NCI-H1417 (cell line): Measurements from ENCODE around the gene LENG8.
"Not testable (repeated sequence)": the region's sequence is repeated elsewhere in the genome, so short reads cannot be mapped to it uniquely, and the experiment has no call there.

ENCODE experiments used
- DNase-seq, 3 experiments: peaks; one replicate each; lab custom pipeline; 2025; lab: John Stamatoyannopoulos, UW

Gene LENG8

GRCh38 chr19:54484451-54484850 lies 35.5 kb downstream of the LENG8 start:
- no peak for DNase-seq

- DNase-seq, result no peak
These were observed 36.9 kb downstream of the LENG8 start for GRCh38 chr19:54485851-54486250.

- no peak for DNase-seq
These were observed 40.3 kb downstream of the LENG8 start for GRCh38 chr19:54489341-54489740.

GRCh38 chr19:54489766-54490165 lies 40.8 kb downstream of the LENG8 start:
- no peak for DNase-seq

- no peak for DNase-seq
These were observed 43.6 kb downstream of the LENG8 start for GRCh38 chr19:54492568-54492967.

GRCh38 chr19:54493056-54493455 lies 44.1 kb downstream of the LENG8 start:
- DNase-seq, result not testable (repeated sequence)

GRCh38 chr19:54493967-54494585 lies 45.1 kb downstream of the LENG8 start:
- DNase-seq, result no peak

GRCh38 chr19:54495284-54495683 lies 46.3 kb downstream of the LENG8 start:
- not testable (repeated sequence) for DNase-seq

- DNase-seq, result not testable (repeated sequence)
These were observed 48.9 kb downstream of the LENG8 start for GRCh38 chr19:54497747-54498450.

- DNase-seq, result not testable (repeated sequence)
These were observed 49.4 kb downstream of the LENG8 start for GRCh38 chr19:54498451-54498772.

GRCh38 chr19:54502518-54503048 lies 53.6 kb downstream of the LENG8 start, which contains the start of gene LAIR2:
TSS of gene LAIR2 (plus strand) at chr19:54502831. CDS start at chr19:54502919, 88 bp downstream.
- no peak for DNase-seq

GRCh38 chr19:54505542-54505941 lies 56.5 kb downstream of the LENG8 start:
- DNase-seq, result not testable (repeated sequence)

GRCh38 chr19:54506079-54506478 lies 57.1 kb downstream of the LENG8 start:
- DNase-seq, result no peak

GRCh38 chr19:54507038-54507717 lies 58.2 kb downstream of the LENG8 start:
- not testable (repeated sequence) for DNase-seq

- DNase-seq, result no peak
These were observed 58.8 kb downstream of the LENG8 start for GRCh38 chr19:54507824-54508223.

- not testable (repeated sequence) for DNase-seq
These were observed 59.5 kb downstream of the LENG8 start for GRCh38 chr19:54508487-54508886.

- DNase-seq, result not testable (repeated sequence)
These were observed 60.4 kb downstream of the LENG8 start for GRCh38 chr19:54509200-54509940.
